K562 (cell line): ENCODE measurements around the gene NAA15. TPM values are rescaled to one million over a fixed set of nuclear protein-coding genes. Genes with fewer than 3 reads are reported as not detected.
A peak's percentile ranks its signal among the peaks of the same experiment; 100 is the strongest.

ENCODE experiments used
- ARID3A ChIP-seq: IDR thresholded peaks from 2 replicates; pipeline ENCODE4 v1.6.1; 2012; ENCODE audit warnings: low read depth, low read length, improper control_type of control experiment, borderline replicate concordance
- CHAMP1 ChIP-seq: fragments of 450-650 bp; IDR thresholded peaks from 2 replicates; pipeline ENCODE4 v1.6.1; 2016; ENCODE audit warnings: mild to moderate bottlenecking
- ELF4 ChIP-seq: fragments of 450-650 bp; formaldehyde crosslinking; IDR thresholded peaks from 2 replicates; pipeline ENCODE4 v1.4.0; 2022; ENCODE audit warnings: missing genetic modification characterization
- ELK3 ChIP-seq: fragments of 450-650 bp; formaldehyde crosslinking; IDR thresholded peaks from 2 replicates; pipeline ENCODE4 v1.4.0; 2020; ENCODE audit warnings: mild to moderate bottlenecking
- GTF3C2 ChIP-seq: IDR thresholded peaks from 3 replicates; pipeline ENCODE4 v1.6.1; 2011; ENCODE audit warnings: borderline replicate concordance, mild to moderate bottlenecking, moderate library complexity; ENCODE audit not compliant: insufficient read length; ENCODE audit errors: extremely low read depth
- MAFG ChIP-seq: fragments of 450-650 bp; conservative IDR thresholded peaks from 2 replicates; pipeline ENCODE4 v1.6.1; 2016; ENCODE audit warnings: missing genetic modification characterization, missing compliant biosample characterization
- MITF ChIP-seq: IDR thresholded peaks from 2 replicates; pipeline ENCODE4 v1.6.1; 2014; ENCODE audit warnings: antibody characterized with exemption
- NR2C2 ChIP-seq, 2 experiments: fragments of 200-800 bp in 1 of 2; sonication (Bioruptor generic) in 1 of 2; sonication (generic) in 1 of 2; formaldehyde crosslinking in 1 of 2; IDR thresholded peaks; 2 replicates each; pipeline versions ENCODE4 v1.6.1 to v1.8.0; 2016 to 2022; ENCODE audit warnings: mild to moderate bottlenecking in 1 of 2, missing compliant biosample characterization in 1 of 2, missing genetic modification characterization in 1 of 2, missing genetic modification reagents in 1 of 2
- RBM22 ChIP-seq: fragments of 200-400 bp; formaldehyde crosslinking; IDR thresholded peaks from 2 replicates; pipeline ENCODE4 v1.6.1; 2018; ENCODE audit warnings: low read length, low read depth; ENCODE audit not compliant: poor library complexity, severe bottlenecking
- STAG1 ChIP-seq: sonication (generic); formaldehyde crosslinking; IDR thresholded peaks from 2 replicates; pipeline ENCODE4 v1.5.0; 2020; ENCODE audit warnings: missing genetic modification reagents, borderline replicate concordance
- THAP7 ChIP-seq: fragments of 250-450 bp; sonication (Bioruptor Pico); IDR thresholded peaks from 2 replicates; pipeline ENCODE4 v1.5.0; 2021
- ZBTB34 ChIP-seq: fragments of 250-450 bp; sonication (Bioruptor Pico); IDR thresholded peaks from 2 replicates; pipeline ENCODE4 v1.8.0; 2021; ENCODE audit warnings: mild to moderate bottlenecking, moderate library complexity
- ZNF583 ChIP-seq: fragments of 250-450 bp; sonication (Bioruptor Pico); IDR thresholded peaks from 2 replicates; pipeline ENCODE4 v1.4.0; 2020
- ZNF764 ChIP-seq: fragments of 250-450 bp; sonication (Bioruptor Pico); IDR thresholded peaks from 2 replicates; pipeline ENCODE4 v1.4.0; 2020; ENCODE audit warnings: low read depth, mild to moderate bottlenecking, moderate library complexity
- polyA plus RNA-seq, 8 experiments: library from polyadenylated mRNA; depleted of rRNA in 4 of 8; stranded (reverse) in 5 of 8; unstranded in 3 of 8; fragments of >200 nt; fragmentation: Nextera tagmentation in 2 of 8; fragmentation: Illumina TruSeq in 1 of 8; extraction: Ambion mirVana in 2 of 8; extraction: Trizol in 1 of 8; gene quantifications; 2 replicates each; pipeline versions ENCODE4 v1.2.1 to v1.2.3, GENCODE V29; 2011 to 2014; ENCODE audit warnings: inconsistent platforms in 1 of 8, missing spikeins in 1 of 8
- total RNA-seq, 7 experiments: library from RNA; depleted of rRNA in 6 of 7; stranded (reverse); fragments of >200 nt in 6 of 7; fragmentation: Illumina TruSeq in 2 of 7; extraction: Trizol in 2 of 7; gene quantifications; 2 replicates each; pipeline versions ENCODE4 v1.2.1 to v1.2.3, GENCODE V29; 2011 to 2021; ENCODE audit warnings: low replicate concordance in 1 of 7

NAA15 gene
- total and polyA plus RNA-seq, 9 of the 15 experiments (the other 6 are each of a cell fraction or from before 2014, with no cell fraction given), result 37.8 to 117 (median 63.2) TPM

GRCh38 chr4:139266583-139267257 lies 34.6 kb upstream of the NAA15 start (continued):
- TF ChIP-seq GTF3C2, result no peak
- peak; percentile 78; the same call in 1 of the 2 replicates for TF ChIP-seq MITF
- TF ChIP-seq MAFG, result peak; percentile 34; the same call in 1 of the 2 replicates
- no peak for TF ChIP-seq ELK3
- no peak for TF ChIP-seq ELF4 (CRISPR knock-in tag)
- TF ChIP-seq RBM22, result no peak
- no peak for TF ChIP-seq CHAMP1
- TF ChIP-seq STAG1 (CRISPR knock-in tag), result no peak
- 0 out of 2 replicates have a peak, but pooled peaks have one; percentile 2 for TF ChIP-seq NR2C2 (CRISPR knock-in tag; IDR thresholded peaks at IDR 0.05)
- TF ChIP-seq NR2C2 (tag; IDR thresholded peaks at IDR 0.05), result peak; percentile 95
- TF ChIP-seq ZBTB34, result no peak
- TF ChIP-seq ARID3A, result no peak
- no peak for TF ChIP-seq ZNF764 (CRISPR knock-in tag)
- peak; percentile 98 for TF ChIP-seq ZNF583
- no peak for TF ChIP-seq THAP7 (CRISPR knock-in tag)
